HEK293 (cell line): ENCODE results near the gene PRPS2.

Experiments used
- CTCF ChIA-PET: fragments of 350-600 bp; formaldehyde crosslinking; extraction: SDS; loops from one replicate; lab custom pipeline; 2021; ENCODE audit warnings: antibody characterized with exemption; lab: Yijun Ruan, JAX
- POLR2A ChIA-PET: fragments of 300-600 bp; formaldehyde crosslinking; extraction: SDS; loops from one replicate; lab custom pipeline; 2020; ENCODE audit warnings: antibody characterized with exemption, inconsistent platforms; lab: Yijun Ruan, JAX
- H3K27ac ChIP-seq: fragments of 200-500 bp; sonication (Bioruptor generic); 2 replicates; pipeline ENCODE4 v1.5.1; 2014; ENCODE audit warnings: low read depth, low read length, control low read depth, inconsistent platforms; ENCODE audit errors: extremely low read depth
- H3K36me3 ChIP-seq, 2 experiments: fragments of 200-500 bp in 1 of 2; sonication (Bioruptor generic) in 1 of 2; 1 replicate in 1 of 2; 2 replicates in 1 of 2; pipeline ENCODE4 v1.5.1; 2014 to 2017; ENCODE audit warnings: inconsistent platforms in 2 of 2, low read length in 2 of 2; ENCODE audit not compliant: control insufficient read depth in 2 of 2, insufficient read depth in 1 of 2
- H3K4me1 ChIP-seq: fragments of 200-500 bp; sonication (Bioruptor generic); 2 replicates; pipeline ENCODE4 v1.5.1; 2014; ENCODE audit warnings: mild to moderate bottlenecking, low read length, inconsistent platforms; ENCODE audit not compliant: control insufficient read depth, insufficient read depth
- H3K4me3 ChIP-seq: 2 replicates; pipeline ENCODE4 v1.5.1; 2011; ENCODE audit warnings: low read depth, mild to moderate bottlenecking, control low read depth, low read length, moderate library complexity
- H3K9me3 ChIP-seq: fragments of 200-500 bp; sonication (Bioruptor generic); 2 replicates; pipeline ENCODE4 v1.5.1; 2014; ENCODE audit warnings: low read depth, low read length, inconsistent platforms; ENCODE audit not compliant: control insufficient read depth, insufficient read depth
- GLIS2 ChIP-seq: fragments of 450-650 bp; formaldehyde crosslinking; IDR thresholded peaks from 2 replicates; pipeline ENCODE4 v1.5.1; 2016; ENCODE audit warnings: missing biosample characterization, missing genetic modification characterization
- IKZF3 ChIP-seq: fragments of 450-650 bp; IDR thresholded peaks from 2 replicates; pipeline ENCODE4 v1.5.0; 2018; ENCODE audit warnings: missing biosample characterization, mild to moderate bottlenecking, missing genetic modification characterization, moderate library complexity
- TRIM28 ChIP-seq: IDR thresholded peaks from 2 replicates; pipeline ENCODE4 v1.6.1; 2011; ENCODE audit warnings: low read length, control low read depth, borderline replicate concordance
- YY2 ChIP-seq: fragments of 450-650 bp; formaldehyde crosslinking; IDR thresholded peaks from 2 replicates; pipeline ENCODE4 v1.5.1; 2016; ENCODE audit warnings: missing biosample characterization, missing genetic modification characterization
- ZNF146 ChIP-seq: fragments of 450-650 bp; formaldehyde crosslinking; IDR thresholded peaks from 2 replicates; pipeline ENCODE4 v1.5.1; 2016; ENCODE audit warnings: missing biosample characterization, missing genetic modification characterization
- ZNF148 ChIP-seq: fragments of 450-650 bp; formaldehyde crosslinking; IDR thresholded peaks from 2 replicates; pipeline ENCODE4 v1.5.0; 2017; ENCODE audit warnings: missing biosample characterization, missing genetic modification characterization, borderline replicate concordance
- ZNF157 ChIP-seq: fragments of 450-650 bp; formaldehyde crosslinking; IDR thresholded peaks from 2 replicates; pipeline ENCODE4 v1.5.1; 2016; ENCODE audit warnings: missing biosample characterization, missing genetic modification characterization
- ZNF174 ChIP-seq: fragments of 450-650 bp; formaldehyde crosslinking; IDR thresholded peaks from 2 replicates; pipeline ENCODE4 v1.5.0; 2017; ENCODE audit warnings: missing biosample characterization, mild to moderate bottlenecking, missing genetic modification characterization
- ZNF18 ChIP-seq: fragments of 450-650 bp; formaldehyde crosslinking; IDR thresholded peaks from 2 replicates; pipeline ENCODE4 v1.5.1; 2016; ENCODE audit warnings: missing biosample characterization, missing genetic modification characterization
- ZNF37A ChIP-seq: fragments of 450-650 bp; IDR thresholded peaks from 2 replicates; pipeline ENCODE4 v1.5.1; 2018; ENCODE audit warnings: missing biosample characterization, missing genetic modification characterization
- ZNF391 ChIP-seq: fragments of 450-650 bp; formaldehyde crosslinking; IDR thresholded peaks from 2 replicates; pipeline ENCODE4 v1.5.1; 2016; ENCODE audit warnings: low read depth, missing biosample characterization, missing genetic modification characterization, borderline replicate concordance
- ZNF555 ChIP-seq: fragments of 450-650 bp; formaldehyde crosslinking; conservative IDR thresholded peaks from 2 replicates; pipeline ENCODE4 v1.5.1; 2017; ENCODE audit warnings: missing biosample characterization, mild to moderate bottlenecking, missing genetic modification characterization, inconsistent platforms
- TF ChIP-seq, protein P1 (sequence below): fragments of 450-650 bp; formaldehyde crosslinking; IDR thresholded peaks from 2 replicates; pipeline ENCODE4 v1.5.1; 2017; ENCODE audit warnings: missing biosample characterization, missing genetic modification characterization

PRPS2 gene

GRCh38 chrX:12792711-12793110, 1.5 kb downstream of the PRPS2 start (continued):
- TF ChIP-seq ZNF18 (tag by site-specific recombination) (no peak), TRIM28 (no peak), GLIS2 (no peak)
- TF ChIP-seq, protein P1, sequence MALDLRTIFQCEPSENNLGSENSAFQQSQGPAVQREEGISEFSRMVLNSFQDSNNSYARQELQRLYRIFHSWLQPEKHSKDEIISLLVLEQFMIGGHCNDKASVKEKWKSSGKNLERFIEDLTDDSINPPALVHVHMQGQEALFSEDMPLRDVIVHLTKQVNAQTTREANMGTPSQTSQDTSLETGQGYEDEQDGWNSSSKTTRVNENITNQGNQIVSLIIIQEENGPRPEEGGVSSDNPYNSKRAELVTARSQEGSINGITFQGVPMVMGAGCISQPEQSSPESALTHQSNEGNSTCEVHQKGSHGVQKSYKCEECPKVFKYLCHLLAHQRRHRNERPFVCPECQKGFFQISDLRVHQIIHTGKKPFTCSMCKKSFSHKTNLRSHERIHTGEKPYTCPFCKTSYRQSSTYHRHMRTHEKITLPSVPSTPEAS (tag by site-specific recombination) = no peak
- TF ChIP-seq, all 188 proteins: peak for 0

DNA sequence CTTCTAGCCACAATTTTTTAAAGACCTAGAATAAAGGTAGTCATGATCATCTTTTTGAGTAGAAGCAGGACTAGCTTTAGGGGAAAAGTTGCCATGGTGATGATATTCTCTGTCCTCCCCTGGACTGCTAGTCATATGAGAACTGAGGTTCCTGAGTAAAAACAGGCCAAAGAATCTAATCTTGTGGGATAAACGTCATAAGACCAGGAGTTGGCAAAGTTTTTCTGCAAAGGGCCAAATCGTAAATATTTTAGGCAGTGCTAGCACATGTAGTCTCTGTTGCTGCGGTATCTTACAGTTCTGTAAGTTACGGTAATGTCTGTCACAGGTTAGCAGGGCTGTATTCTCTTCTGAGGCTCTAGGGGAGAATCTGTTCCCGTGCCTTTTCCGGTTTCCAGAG, 3.4 kb downstream of the PRPS2 start:
- ChIA-PET CTCF (interaction anchor here (3.0 kb wide), 1 partner anchor 23 kb away, joined by 29 read pairs; no protein-coding TSS in a partner anchor), POLR2A (no interaction called here)
- H3K4me3 ChIP-seq = no peak overlapping the region
- H3K27ac ChIP-seq = no peak overlapping the region
- H3K36me3 ChIP-seq = peaks cover 0 to 27% of the 10 kb centered on the region in 2 experiments
- H3K4me1 ChIP-seq = no peaks in the 10 kb centered on the region
- no peaks in the 10 kb centered on the region for H3K9me3 ChIP-seq
- TF ChIP-seq ZNF391 (tag by site-specific recombination) = no peak
- TF ChIP-seq ZNF555 (tag by site-specific recombination) = no peak
- no peak for TF ChIP-seq ZNF146
- no peak for TF ChIP-seq IKZF3
- TF ChIP-seq ZNF174 = no peak

GRCh38 chrX:12798601-12799000, 7.4 kb downstream of the PRPS2 start:
- Histone ChIP-seq H3K27ac (no peak overlapping the region), H3K36me3 (peaks cover 16 to 53% of the 10 kb centered on the region in 2 experiments), H3K4me1 (no peaks in the 10 kb centered on the region), H3K9me3 (no peaks in the 10 kb centered on the region), H3K4me3 (no peak overlapping the region)
- CTCF ChIA-PET = interaction anchor here (1.2 to 1.4 kb wide), 2 partner anchors 16 to 27 kb away, joined by 3 to 10 read pairs; no protein-coding TSS in a partner anchor
- POLR2A ChIA-PET = no interaction called here
- TF ChIP-seq YY2 = no peak
- no peak for TF ChIP-seq ZNF37A
- no peak for TF ChIP-seq ZNF157 (tag by site-specific recombination)

DNA sequence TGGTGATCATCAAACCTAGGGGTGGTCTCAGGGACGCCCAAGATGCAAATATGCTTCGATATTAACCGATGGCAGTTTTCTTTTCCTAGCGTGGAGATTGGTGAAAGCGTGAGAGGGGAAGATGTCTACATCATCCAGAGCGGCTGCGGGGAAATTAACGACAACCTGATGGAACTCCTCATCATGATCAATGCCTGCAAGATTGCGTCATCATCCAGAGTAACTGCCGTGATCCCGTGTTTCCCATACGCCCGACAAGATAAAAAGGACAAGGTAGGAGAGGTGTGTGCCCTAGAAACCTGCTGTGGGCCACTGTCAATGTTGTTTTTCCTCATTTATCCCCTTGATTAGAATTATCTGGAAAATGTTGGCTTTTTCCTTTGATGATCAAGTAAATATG, 7.9 kb downstream of the PRPS2 start:
- CTCF ChIA-PET = interaction anchor here (1.4 kb wide), 1 partner anchor 27 kb away, joined by 3 read pairs; no protein-coding TSS in a partner anchor
- Histone ChIP-seq H3K36me3 (peaks cover 18 to 50% of the 10 kb centered on the region in 2 experiments), H3K4me3 (no peak overlapping the region), H3K27ac (no peak overlapping the region)
- POLR2A ChIA-PET = no interaction called here
- TF ChIP-seq ZNF148 (tag by site-specific recombination) = no peak
- TF ChIP-seq, all 188 proteins: peak for 0
- no peaks in the 10 kb centered on the region for H3K9me3 ChIP-seq
- H3K4me1 ChIP-seq = no peaks in the 10 kb centered on the region
